IMR-90 (cell line): ENCODE data around the gene DCAF15. TPM values are rescaled to one million over a fixed set of nuclear protein-coding genes. Genes with fewer than 3 reads are reported as not detected.

ENCODE experiments used
- ATAC-seq: fragments of 200-7000 bp; cut with Tn5 transposase; 2 replicates; pipeline ENCODE4 v1.9.1; 2020; ENCODE audit warnings: low read depth, mild to moderate bottlenecking, moderate library complexity
- BruUV-seq: library from RNA; stranded (reverse); fragments of 400-500 nt; replicated peaks from 2 replicates; lab custom pipeline; 2021; lab: Mats Ljungman, UMichigan
- CTCF ChIA-PET: fragments of 300-600 bp; formaldehyde crosslinking; extraction: SDS; loops from one replicate; lab custom pipeline; 2021; ENCODE audit warnings: antibody characterized with exemption; lab: Yijun Ruan, JAX
- POLR2A ChIA-PET: fragments of 300-600 bp; sonication (Branson Sonifier 250); formaldehyde crosslinking; loops from one replicate; lab custom pipeline; 2022; ENCODE audit warnings: antibody characterized with exemption; ENCODE audit not compliant: unreplicated experiment; lab: Charles Lee
- DNase-seq: peaks from one replicate; pipeline ENCODE4 v3.0.0; 2013
- H2AFZ ChIP-seq: replicated peaks from 2 replicates; pipeline ENCODE3; 2013; ENCODE audit warnings: low read length, mild to moderate bottlenecking; ENCODE audit not compliant: poor library complexity
- H2AK5ac ChIP-seq: 2 replicates; pipeline ENCODE4 v1.6.1; 2013; ENCODE audit warnings: low read depth, low read length, inconsistent platforms
- H2AK9ac ChIP-seq: replicated peaks from 2 replicates; pipeline ENCODE3; 2013; ENCODE audit warnings: mild to moderate bottlenecking, low read depth, low read length, moderate library complexity; ENCODE audit not compliant: poor library complexity
- H2BK120ac ChIP-seq: 2 replicates; pipeline ENCODE4 v1.6.1; 2013; ENCODE audit warnings: low read depth, low read length, inconsistent platforms
- H2BK15ac ChIP-seq: 3 replicates; pipeline ENCODE4 v1.6.1; 2013; ENCODE audit warnings: low read depth, low read length, inconsistent platforms
- H2BK20ac ChIP-seq: 2 replicates; pipeline ENCODE4 v1.6.1; 2013; ENCODE audit warnings: low read depth, mild to moderate bottlenecking, inconsistent platforms, low read length, moderate library complexity
- H2BK5ac ChIP-seq: 2 replicates; pipeline ENCODE4 v1.6.1; 2013; ENCODE audit warnings: mild to moderate bottlenecking, low read depth, low read length, inconsistent platforms; ENCODE audit not compliant: poor library complexity, severe bottlenecking
- H3K14ac ChIP-seq: replicated peaks from 2 replicates; pipeline ENCODE4 v1.6.1; 2013; ENCODE audit warnings: low read depth, low read length, inconsistent platforms
- H3K18ac ChIP-seq: 2 replicates; pipeline ENCODE4 v1.6.1; 2013; ENCODE audit warnings: low read depth, low read length, control low read depth
- H3K23ac ChIP-seq: 2 replicates; pipeline ENCODE4 v1.6.1; 2013; ENCODE audit warnings: low read depth, low read length, inconsistent platforms
- H3K27ac ChIP-seq: 2 replicates; pipeline ENCODE4 v1.5.1; 2013; ENCODE audit warnings: mild to moderate bottlenecking, control low read depth, low read length; ENCODE audit not compliant: insufficient read depth
- H3K27me3 ChIP-seq: 2 replicates; pipeline ENCODE4 v1.6.1; 2013; ENCODE audit warnings: low read length; ENCODE audit not compliant: control insufficient read depth, insufficient read depth
- H3K36me3 ChIP-seq: 2 replicates; pipeline ENCODE4 v1.6.1; 2013; ENCODE audit warnings: low read length, mixed read lengths; ENCODE audit not compliant: control insufficient read depth, insufficient read depth
- H3K4ac ChIP-seq: 2 replicates; pipeline ENCODE4 v1.6.1; 2013; ENCODE audit warnings: low read depth, low read length, inconsistent platforms
- H3K4me1 ChIP-seq: 2 replicates; pipeline ENCODE4 v1.6.1; 2013; ENCODE audit warnings: low read length, mixed read lengths; ENCODE audit not compliant: control insufficient read depth, insufficient read depth
- H3K4me2 ChIP-seq: 2 replicates; pipeline ENCODE4 v1.6.1; 2013; ENCODE audit warnings: low read depth, mild to moderate bottlenecking, control low read depth, low read length, moderate library complexity
- H3K4me3 ChIP-seq: 2 replicates; pipeline ENCODE4 v1.5.1; 2013; ENCODE audit warnings: low read depth, mild to moderate bottlenecking, control low read depth, low read length, moderate library complexity; ENCODE audit not compliant: insufficient read depth
- H3K56ac ChIP-seq: 2 replicates; pipeline ENCODE4 v1.6.1; 2013; ENCODE audit warnings: low read length, inconsistent platforms; ENCODE audit not compliant: insufficient read depth; ENCODE audit errors: extremely low read depth
- H3K79me1 ChIP-seq, 2 experiments: 2 replicates each; pipeline ENCODE4 v1.6.1; 2013; ENCODE audit warnings: low read length in 2 of 2, inconsistent platforms in 1 of 2, low read depth in 1 of 2
- H3K9ac ChIP-seq: 2 replicates; pipeline ENCODE4 v1.6.1; 2013; ENCODE audit warnings: low read depth, low read length, control low read depth
- H3K9me1 ChIP-seq: 2 replicates; pipeline ENCODE4 v1.6.1; 2013; ENCODE audit warnings: low read length, inconsistent platforms; ENCODE audit not compliant: insufficient read depth
- H3K9me3 ChIP-seq: 2 replicates; pipeline ENCODE4 v1.6.1; 2013; ENCODE audit warnings: low read length; ENCODE audit not compliant: control insufficient read depth, insufficient read depth
- H4K20me1 ChIP-seq: 2 replicates; pipeline ENCODE4 v1.6.1; 2013; ENCODE audit warnings: low read length, inconsistent platforms; ENCODE audit not compliant: insufficient read depth
- H4K5ac ChIP-seq: 2 replicates; pipeline ENCODE4 v1.6.1; 2013; ENCODE audit warnings: mild to moderate bottlenecking, low read depth, low read length, control low read depth
- H4K8ac ChIP-seq, 2 experiments: 2 replicates each; pipeline ENCODE4 v1.6.1; 2013; ENCODE audit warnings: low read depth in 2 of 2, low read length in 2 of 2, control low read depth in 1 of 2, inconsistent platforms in 1 of 2
- H4K91ac ChIP-seq: 2 replicates; pipeline ENCODE4 v1.6.1; 2013; ENCODE audit warnings: low read depth, low read length, inconsistent platforms; ENCODE audit not compliant: insufficient read depth
- BHLHE40 ChIP-seq: fragments of 150-350 bp; IDR thresholded peaks from 2 replicates; pipeline ENCODE4 v1.6.1; 2016; ENCODE audit warnings: mild to moderate bottlenecking, low read depth, low read length
- CHD1 ChIP-seq: IDR thresholded peaks from 2 replicates; pipeline ENCODE4 v1.6.1; 2012; ENCODE audit warnings: low read depth, low read length, improper control_type of control experiment
- MAFK ChIP-seq: IDR thresholded peaks from 2 replicates; pipeline ENCODE4 v1.6.1; 2012; ENCODE audit warnings: low read depth, low read length, improper control_type of control experiment
- MAZ ChIP-seq: IDR thresholded peaks from 2 replicates; pipeline ENCODE4 v1.6.1; 2012; ENCODE audit warnings: low read depth, mild to moderate bottlenecking, low read length, improper control_type of control experiment, moderate library complexity, borderline replicate concordance
- MXI1 ChIP-seq: IDR thresholded peaks from 2 replicates; pipeline ENCODE4 v1.6.1; 2012; ENCODE audit warnings: low read depth, mild to moderate bottlenecking, low read length, moderate library complexity, borderline replicate concordance
- NFE2L2 ChIP-seq: fragments of 150-350 bp; IDR thresholded peaks from 2 replicates; pipeline ENCODE4 v1.6.1; 2016; ENCODE audit warnings: low read depth, mild to moderate bottlenecking, low read length
- POLR2A ChIP-seq: IDR thresholded peaks from 2 replicates; pipeline ENCODE4 v1.6.1; 2012; ENCODE audit warnings: mild to moderate bottlenecking, low read depth, low read length
- RAD21 ChIP-seq: IDR thresholded peaks from 2 replicates; pipeline ENCODE4 v1.6.1; 2012; ENCODE audit warnings: low read length, improper control_type of control experiment
- SMC3 ChIP-seq: fragments of 150-350 bp; IDR thresholded peaks from 2 replicates; pipeline ENCODE4 v1.6.1; 2016; ENCODE audit warnings: low read depth, mild to moderate bottlenecking, antibody characterized with exemption, low read length, moderate library complexity
- WGBS, 2 experiments: methylation state at CpG; one replicate each; pipeline versions ENCODE4 v1.1.5 to v1.1.7; 2013; ENCODE audit warnings: missing lambda C conversion rate in 2 of 2; ENCODE audit not compliant: insufficient read length in 1 of 2; ENCODE audit errors: extremely low coverage in 2 of 2; 5-methylcytosine and 5-hydroxymethylcytosine counted together
- dilution Hi-C: fragments of 300-500 bp; cut with HindIII; formaldehyde crosslinking; loops from one replicate; pipeline ENCODE4 v1.14.3; 2018; ENCODE audit warnings: low sequenced_read_pairs; ENCODE audit not compliant: unreplicated experiment
- in situ Hi-C: fragments of 300-500 bp; cut with MboI; formaldehyde crosslinking; loops from 3 replicates; pipeline ENCODE4 v1.14.3; 2019; ENCODE audit warnings: low sequenced_read_pairs, inconsistent platforms, mixed read lengths
- intact Hi-C: fragments of 100-400 bp; cut with micrococcal nuclease; formaldehyde crosslinking; loops from 2 replicates; pipeline ENCODE4 v1.10.0; 2022
- polyA plus RNA-seq, 3 experiments: library from polyadenylated mRNA; depleted of rRNA; stranded (reverse); fragments of >200 nt; gene quantifications; 2 replicates each; pipeline ENCODE4 v1.2.3, GENCODE V29; 2012; ENCODE audit warnings: low replicate concordance in 1 of 3
- total RNA-seq: library from RNA; depleted of rRNA; stranded (reverse); fragments of >200 nt; gene quantifications from 2 replicates; pipeline ENCODE4 v1.2.3, GENCODE V29; 2012
- TF ChIP-seq, protein P1 (sequence below): conservative IDR thresholded peaks from 2 replicates; pipeline ENCODE4 v1.5.1; 2012; ENCODE audit warnings: mild to moderate bottlenecking, low read depth, low read length, improper control_type of control experiment
- TF ChIP-seq, protein P2 (sequence below): fragments of 150-350 bp; IDR thresholded peaks from 2 replicates; pipeline ENCODE4 v1.6.1; 2017; ENCODE audit warnings: mild to moderate bottlenecking, antibody characterized with exemption, low read length, low read depth
- TF ChIP-seq, protein P3 (sequence below): fragments of 150-350 bp; IDR thresholded peaks from 2 replicates; pipeline ENCODE4 v1.6.1; 2016; ENCODE audit warnings: low read depth, mild to moderate bottlenecking, low read length, moderate library complexity, borderline replicate concordance

DCAF15 gene
- total and polyA plus RNA-seq, 2 of the 4 experiments (the other 2 are of a cell fraction) = 6.8 to 31.0 TPM

DNA sequence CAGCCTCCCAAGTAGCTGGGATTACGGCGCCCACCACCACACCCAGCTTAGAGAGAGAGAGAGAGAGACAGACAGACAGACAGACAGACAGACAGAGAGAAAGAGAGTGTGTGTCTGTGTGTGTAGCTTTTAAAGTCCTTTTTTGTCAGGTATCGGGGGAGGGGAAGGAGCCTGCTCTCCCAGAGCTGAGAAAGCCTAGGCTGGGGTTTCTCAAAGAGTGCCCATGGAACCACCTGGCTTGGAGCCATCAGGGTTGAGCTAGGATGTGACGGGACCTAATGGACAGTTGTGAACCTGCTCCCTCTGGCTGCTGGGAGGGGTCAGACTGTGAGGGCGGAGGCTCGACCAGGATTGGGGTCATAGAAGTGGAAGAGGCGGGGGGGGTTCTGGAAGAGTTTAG is 37.2 kb downstream of the DCAF15 start:
- no peak overlapping the region for H2BK5ac ChIP-seq
- DNase-seq = no peak
- intact Hi-C loops (no loop called here), dilution Hi-C loops (no loop called here), in situ Hi-C loops (no loop called here)
- BruUV-seq = no TSS peak
- ChIA-PET CTCF (no interaction called here), POLR2A (no interaction called here)
- H3K4ac ChIP-seq = no peak overlapping the region
- H3K23ac ChIP-seq = no peak overlapping the region
- peaks cover 18% of the 10 kb centered on the region for H3K9me1 ChIP-seq
- H3K27me3 ChIP-seq = no peaks in the 10 kb centered on the region
- no peak for ATAC-seq
- H3K4me3 ChIP-seq = no peak overlapping the region
- peaks cover 19% of the 10 kb centered on the region for H3K36me3 ChIP-seq
- H2AK9ac ChIP-seq = no peak overlapping the region
- H4K91ac ChIP-seq = no peak overlapping the region
- no peak overlapping the region for H3K18ac ChIP-seq
- H3K4me1 ChIP-seq = peaks cover 10% of the 10 kb centered on the region
- no peak overlapping the region for H3K14ac ChIP-seq
- H2BK120ac ChIP-seq = no peak overlapping the region
- H3K56ac ChIP-seq = no peak overlapping the region
- 91% methylated on average over 4 of the region's 7 CpGs; no CpG with 5 or more reads in 1 of the 2 experiments for WGBS, 2 experiments
- TF ChIP-seq, protein P1, sequence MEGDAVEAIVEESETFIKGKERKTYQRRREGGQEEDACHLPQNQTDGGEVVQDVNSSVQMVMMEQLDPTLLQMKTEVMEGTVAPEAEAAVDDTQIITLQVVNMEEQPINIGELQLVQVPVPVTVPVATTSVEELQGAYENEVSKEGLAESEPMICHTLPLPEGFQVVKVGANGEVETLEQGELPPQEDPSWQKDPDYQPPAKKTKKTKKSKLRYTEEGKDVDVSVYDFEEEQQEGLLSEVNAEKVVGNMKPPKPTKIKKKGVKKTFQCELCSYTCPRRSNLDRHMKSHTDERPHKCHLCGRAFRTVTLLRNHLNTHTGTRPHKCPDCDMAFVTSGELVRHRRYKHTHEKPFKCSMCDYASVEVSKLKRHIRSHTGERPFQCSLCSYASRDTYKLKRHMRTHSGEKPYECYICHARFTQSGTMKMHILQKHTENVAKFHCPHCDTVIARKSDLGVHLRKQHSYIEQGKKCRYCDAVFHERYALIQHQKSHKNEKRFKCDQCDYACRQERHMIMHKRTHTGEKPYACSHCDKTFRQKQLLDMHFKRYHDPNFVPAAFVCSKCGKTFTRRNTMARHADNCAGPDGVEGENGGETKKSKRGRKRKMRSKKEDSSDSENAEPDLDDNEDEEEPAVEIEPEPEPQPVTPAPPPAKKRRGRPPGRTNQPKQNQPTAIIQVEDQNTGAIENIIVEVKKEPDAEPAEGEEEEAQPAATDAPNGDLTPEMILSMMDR = no peak
- TF ChIP-seq CHD1 = no peak
- no peak for TF ChIP-seq NFE2L2
- TF ChIP-seq, protein P2, sequence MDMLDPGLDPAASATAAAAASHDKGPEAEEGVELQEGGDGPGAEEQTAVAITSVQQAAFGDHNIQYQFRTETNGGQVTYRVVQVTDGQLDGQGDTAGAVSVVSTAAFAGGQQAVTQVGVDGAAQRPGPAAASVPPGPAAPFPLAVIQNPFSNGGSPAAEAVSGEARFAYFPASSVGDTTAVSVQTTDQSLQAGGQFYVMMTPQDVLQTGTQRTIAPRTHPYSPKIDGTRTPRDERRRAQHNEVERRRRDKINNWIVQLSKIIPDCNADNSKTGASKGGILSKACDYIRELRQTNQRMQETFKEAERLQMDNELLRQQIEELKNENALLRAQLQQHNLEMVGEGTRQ = no peak
- no peak for TF ChIP-seq SMC3
- TF ChIP-seq, protein P3, sequence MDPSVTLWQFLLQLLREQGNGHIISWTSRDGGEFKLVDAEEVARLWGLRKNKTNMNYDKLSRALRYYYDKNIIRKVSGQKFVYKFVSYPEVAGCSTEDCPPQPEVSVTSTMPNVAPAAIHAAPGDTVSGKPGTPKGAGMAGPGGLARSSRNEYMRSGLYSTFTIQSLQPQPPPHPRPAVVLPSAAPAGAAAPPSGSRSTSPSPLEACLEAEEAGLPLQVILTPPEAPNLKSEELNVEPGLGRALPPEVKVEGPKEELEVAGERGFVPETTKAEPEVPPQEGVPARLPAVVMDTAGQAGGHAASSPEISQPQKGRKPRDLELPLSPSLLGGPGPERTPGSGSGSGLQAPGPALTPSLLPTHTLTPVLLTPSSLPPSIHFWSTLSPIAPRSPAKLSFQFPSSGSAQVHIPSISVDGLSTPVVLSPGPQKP = no peak
- no peak for TF ChIP-seq RAD21
- TF ChIP-seq MXI1 = no peak
- TF ChIP-seq BHLHE40 = no peak
- no peak for TF ChIP-seq MAFK
- no peak for TF ChIP-seq POLR2A
- TF ChIP-seq MAZ = no peak
- H3K79me1 ChIP-seq = peaks cover 5 to 26% of the 10 kb centered on the region in 2 experiments; a peak in 3 of 4 replicates
- H3K9ac ChIP-seq = no peak overlapping the region
- no peak overlapping the region for H3K27ac ChIP-seq
- no peak overlapping the region for H2AFZ ChIP-seq
- no peak overlapping the region for H4K5ac ChIP-seq
- no peak overlapping the region for H3K4me2 ChIP-seq
- no peak overlapping the region for H4K8ac ChIP-seq
- no peaks in the 10 kb centered on the region for H3K9me3 ChIP-seq
- no peak overlapping the region for H2BK15ac ChIP-seq
- H2AK5ac ChIP-seq = no peak overlapping the region
- H4K20me1 ChIP-seq = no peaks in the 10 kb centered on the region
- H2BK20ac ChIP-seq = no peak overlapping the region
